Thyroid gland (tissue), 4 donors: ENCODE data around the gene CDH10.

Experiments
- CTCF ChIP-seq, 6 experiments: fragments of 200-600 bp in 3 of 6; fragments of 450-650 bp in 3 of 6; sonication (generic) in 3 of 6; IDR thresholded peaks; one replicate each; pipeline ENCODE4 v1.5.1; 2016 to 2019; ENCODE audit warnings: antibody characterized with exemption in 6 of 6, mild to moderate bottlenecking in 2 of 6, inconsistent platforms in 1 of 6, moderate library complexity in 1 of 6
- POLR2A ChIP-seq, 2 donors: fragments of 450-650 bp; IDR thresholded peaks; one replicate each; pipeline ENCODE4 v1.6.1; 2017; ENCODE audit warnings: antibody characterized with exemption in 2 of 2, mild to moderate bottlenecking in 2 of 2, moderate library complexity in 1 of 2

- TF ChIP-seq CTCF (IDR thresholded peaks at IDR 0.05) (no peak), POLR2A (IDR thresholded peaks at IDR 0.05) (no peak)
These were observed 148.5 kb downstream of the CDH10 start for GRCh38 chr5:24496268-24496667.
